ENCODE results near the gene GPR55.

DNA sequence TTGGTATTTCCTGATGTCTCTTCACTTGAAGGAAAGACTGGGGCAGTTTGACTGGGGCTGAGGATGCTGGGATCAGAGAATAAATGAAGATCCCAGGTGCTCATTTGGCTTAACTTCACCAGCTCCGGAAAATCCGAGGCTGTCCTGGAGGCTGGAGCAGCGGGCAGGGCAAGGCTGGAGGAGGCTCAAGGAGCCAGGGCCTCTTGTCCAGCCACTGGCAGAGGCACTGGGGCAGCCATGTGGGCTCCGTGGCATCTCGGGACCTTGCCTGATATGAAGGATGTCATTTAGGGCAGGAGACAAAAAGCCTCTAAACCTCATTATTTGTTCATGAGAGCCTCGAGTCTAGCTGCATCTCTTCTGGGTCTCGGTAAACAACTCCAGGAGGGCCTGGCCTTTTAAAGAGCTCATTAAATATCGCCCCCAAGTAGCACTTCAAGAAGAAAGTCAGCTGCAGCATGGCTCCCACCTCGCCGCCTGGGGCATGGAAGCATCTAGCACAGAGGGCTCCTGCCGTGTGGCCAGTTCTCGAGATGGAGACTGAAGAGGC is 13.5 kb upstream of the GPR55 start:
- TF ChIP-seq, protein P1, sequence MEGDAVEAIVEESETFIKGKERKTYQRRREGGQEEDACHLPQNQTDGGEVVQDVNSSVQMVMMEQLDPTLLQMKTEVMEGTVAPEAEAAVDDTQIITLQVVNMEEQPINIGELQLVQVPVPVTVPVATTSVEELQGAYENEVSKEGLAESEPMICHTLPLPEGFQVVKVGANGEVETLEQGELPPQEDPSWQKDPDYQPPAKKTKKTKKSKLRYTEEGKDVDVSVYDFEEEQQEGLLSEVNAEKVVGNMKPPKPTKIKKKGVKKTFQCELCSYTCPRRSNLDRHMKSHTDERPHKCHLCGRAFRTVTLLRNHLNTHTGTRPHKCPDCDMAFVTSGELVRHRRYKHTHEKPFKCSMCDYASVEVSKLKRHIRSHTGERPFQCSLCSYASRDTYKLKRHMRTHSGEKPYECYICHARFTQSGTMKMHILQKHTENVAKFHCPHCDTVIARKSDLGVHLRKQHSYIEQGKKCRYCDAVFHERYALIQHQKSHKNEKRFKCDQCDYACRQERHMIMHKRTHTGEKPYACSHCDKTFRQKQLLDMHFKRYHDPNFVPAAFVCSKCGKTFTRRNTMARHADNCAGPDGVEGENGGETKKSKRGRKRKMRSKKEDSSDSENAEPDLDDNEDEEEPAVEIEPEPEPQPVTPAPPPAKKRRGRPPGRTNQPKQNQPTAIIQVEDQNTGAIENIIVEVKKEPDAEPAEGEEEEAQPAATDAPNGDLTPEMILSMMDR (IDR thresholded peaks at IDR 0.05): no peak
- TF ChIP-seq POLR2A (IDR thresholded peaks at IDR 0.05): no peak
